Mucosa of gallbladder (tissue), 1 donor: ENCODE measurements around the gene COL11A2. TPM values are rescaled to one million over a fixed set of nuclear protein-coding genes. Genes with fewer than 3 reads are reported as not detected.
"Not testable (repeated sequence)": the region's sequence is repeated elsewhere in the genome, so short reads cannot be mapped to it uniquely, and the experiment has no call there.

Experiments used
- DNase-seq: peaks from one replicate; pipeline ENCODE4 v3.0.0-alpha.2; 2020; ENCODE audit warnings: low spot score
- total RNA-seq: library from RNA; stranded (reverse); gene quantifications from one replicate; pipeline ENCODE4 v1.2.1, GENCODE V29; 2021
- donor health status: DM: no; HTN: no; CAD: no.

The COL11A2 gene
- total RNA-seq, 1 donor from 2014 or later: 0.66 TPM

DNA sequence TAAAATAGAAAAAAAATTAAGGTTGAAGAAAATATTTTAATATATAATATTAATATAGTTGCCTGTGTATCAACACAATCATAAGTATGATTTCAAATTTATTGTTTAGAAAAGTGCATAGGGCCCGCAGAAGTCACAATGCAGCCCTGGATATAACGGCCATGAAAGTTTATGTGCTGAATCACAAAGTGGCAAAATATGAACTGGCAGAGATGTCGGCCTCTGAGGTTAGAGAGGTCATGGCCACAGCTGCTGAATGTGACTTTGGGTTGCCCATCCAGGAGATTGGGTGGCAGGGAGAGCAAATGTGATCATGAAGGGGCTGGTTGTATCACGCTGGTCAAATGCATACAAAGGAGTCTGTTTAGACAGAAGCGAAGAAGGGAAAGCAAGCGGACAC lies 35.7 kb downstream of the COL11A2 start:
- no peak for DNase-seq

DNA sequence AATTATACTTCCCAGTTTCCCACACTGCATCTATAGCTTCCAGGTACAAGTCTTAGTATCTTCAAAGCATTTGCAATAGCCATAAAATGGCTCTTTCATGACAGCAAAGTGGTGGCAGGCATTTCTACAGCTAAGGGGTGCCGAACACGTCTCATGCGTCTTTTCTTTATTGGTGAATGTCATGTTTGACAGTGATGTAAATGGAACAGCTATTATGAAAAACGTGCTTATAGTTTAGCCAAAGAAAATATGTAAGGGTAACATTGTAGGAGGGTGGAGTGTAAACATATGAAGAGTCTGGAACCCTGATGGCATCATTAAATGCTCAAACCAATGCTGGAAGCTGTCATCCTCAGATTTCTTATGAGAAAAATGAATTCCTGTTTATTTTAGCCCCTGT lies 37.9 kb downstream of the COL11A2 start:
- no peak for DNase-seq

DNA sequence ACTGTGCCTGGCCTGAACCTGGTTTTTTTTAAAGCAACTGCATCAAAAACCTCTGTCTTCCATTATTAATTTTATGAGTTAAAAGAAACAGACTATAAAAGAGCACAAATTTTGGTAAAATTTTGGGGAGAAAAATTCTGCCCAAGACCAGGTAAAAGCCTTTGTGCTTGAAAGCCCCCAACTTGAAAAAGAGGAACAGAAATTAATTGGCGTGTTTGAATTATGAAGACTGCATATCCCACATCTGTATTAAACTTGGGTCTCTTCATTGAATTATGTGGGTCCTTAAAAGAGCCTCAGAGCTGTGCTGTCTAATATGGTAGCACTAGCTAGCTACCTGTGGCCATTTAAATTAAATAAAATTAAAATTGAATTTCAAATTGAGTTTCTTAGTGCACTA lies 41.2 kb downstream of the COL11A2 start:
- DNase-seq: no peak

DNA sequence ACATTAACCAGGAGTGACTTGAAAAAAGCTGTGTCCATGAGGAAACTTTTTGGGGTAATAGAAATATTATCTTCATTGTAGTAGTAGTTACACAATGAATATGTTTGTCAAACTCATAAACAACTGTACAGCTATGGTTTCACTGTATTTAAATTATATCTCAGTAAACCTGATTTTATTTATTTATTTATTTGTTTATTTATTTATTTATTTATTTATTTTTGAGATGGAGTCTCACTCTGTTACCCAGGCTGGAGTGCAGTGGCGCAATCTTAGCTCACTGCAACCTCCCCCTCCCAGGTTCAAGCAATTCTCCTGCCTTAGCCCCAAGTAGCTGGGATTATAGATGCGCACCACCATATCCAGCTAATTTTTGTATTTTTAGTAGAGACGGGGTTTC lies 41.7 kb downstream of the COL11A2 start:
- DNase-seq: not testable (repeated sequence)

DNA sequence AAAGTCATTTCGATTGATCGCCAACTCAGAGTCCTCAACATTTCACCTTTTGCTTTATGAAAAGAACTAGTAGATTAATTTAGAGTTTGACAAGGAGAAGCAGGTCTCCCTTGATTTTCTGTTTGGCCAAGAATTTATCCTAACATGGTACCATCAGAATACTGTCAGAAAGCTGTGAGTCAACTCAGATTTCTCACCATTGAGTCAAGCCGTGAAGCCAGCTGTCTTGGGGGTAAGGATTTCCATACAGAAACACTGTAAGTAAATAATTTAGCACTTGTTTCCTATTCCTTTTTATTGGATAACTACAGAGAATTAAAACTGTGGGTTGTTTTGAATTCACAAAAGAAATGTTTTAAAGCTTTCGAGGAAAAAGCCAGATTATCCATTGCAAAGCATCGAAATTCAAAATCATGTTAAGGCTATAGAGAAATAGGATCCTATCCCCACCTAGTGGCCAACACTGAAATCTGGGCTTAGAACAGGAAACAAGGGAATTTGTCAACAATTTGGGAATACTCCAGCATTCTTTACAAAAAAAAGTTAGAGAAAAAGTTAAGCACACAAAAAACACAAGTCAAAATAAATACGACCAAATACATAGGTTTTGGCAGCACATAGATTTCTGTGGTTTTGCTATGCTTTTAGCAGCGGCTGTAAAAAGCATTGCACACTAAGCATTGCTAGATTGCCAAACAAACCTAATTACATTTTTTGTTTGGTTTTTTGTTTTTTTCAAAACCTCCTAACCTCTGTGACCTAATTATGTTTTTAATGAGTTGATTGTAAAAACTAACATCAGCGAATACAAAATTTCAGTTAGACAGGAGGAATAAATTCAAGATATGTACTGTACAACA lies 44.2 kb downstream of the COL11A2 start:
- DNase-seq: no peak

DNA sequence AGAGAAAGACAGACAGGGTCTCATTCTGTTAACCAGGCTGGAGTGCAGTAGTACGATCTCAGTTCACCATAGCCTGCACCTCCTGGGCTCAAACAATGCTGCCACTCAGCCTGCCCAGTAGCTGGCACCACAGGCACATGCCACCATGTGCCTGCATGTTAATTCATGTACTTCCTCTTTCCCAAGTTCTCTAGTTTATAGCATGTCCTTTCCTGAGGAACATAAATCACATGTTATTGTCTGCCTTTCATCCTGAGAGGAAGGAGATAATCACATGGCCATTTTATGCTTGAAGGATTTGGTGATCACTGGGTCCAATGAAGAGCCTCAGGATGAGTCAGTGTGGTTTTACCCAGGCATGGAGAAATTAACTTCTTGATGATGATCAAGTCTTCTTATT lies 47.9 kb downstream of the COL11A2 start:
- no peak for DNase-seq

DNA sequence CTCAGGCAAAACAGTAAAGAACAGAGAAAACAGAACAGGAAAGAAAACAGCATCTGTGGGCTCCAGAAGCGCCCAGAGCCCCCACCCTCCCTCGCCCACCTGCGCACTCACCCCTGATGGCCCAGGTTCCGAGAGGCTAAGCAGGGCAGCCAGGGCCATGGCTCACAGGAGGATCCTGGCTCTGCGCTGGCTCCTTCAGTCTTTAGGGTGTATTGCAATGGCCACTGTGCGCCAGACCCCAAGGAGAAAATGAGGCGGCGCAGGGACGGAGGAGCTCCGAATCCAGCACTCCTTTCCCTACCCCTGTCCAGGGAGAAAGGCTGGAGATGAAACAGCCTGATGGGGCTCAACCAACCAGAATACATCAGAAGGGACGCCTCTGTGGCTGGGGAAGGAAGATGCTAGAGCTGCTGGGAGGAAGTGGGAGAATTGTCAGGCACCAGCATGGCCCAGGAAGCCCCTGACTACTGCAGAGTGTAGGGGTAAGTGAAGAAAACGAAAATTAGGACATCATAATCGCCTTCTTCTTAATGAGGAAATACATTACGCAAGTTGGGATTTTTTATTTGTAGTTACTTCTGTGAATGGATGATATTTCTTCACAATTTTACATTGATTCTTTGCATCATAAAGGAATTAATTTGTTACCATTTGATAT lies 49.0 kb downstream of the COL11A2 start:
- no peak for DNase-seq

DNA sequence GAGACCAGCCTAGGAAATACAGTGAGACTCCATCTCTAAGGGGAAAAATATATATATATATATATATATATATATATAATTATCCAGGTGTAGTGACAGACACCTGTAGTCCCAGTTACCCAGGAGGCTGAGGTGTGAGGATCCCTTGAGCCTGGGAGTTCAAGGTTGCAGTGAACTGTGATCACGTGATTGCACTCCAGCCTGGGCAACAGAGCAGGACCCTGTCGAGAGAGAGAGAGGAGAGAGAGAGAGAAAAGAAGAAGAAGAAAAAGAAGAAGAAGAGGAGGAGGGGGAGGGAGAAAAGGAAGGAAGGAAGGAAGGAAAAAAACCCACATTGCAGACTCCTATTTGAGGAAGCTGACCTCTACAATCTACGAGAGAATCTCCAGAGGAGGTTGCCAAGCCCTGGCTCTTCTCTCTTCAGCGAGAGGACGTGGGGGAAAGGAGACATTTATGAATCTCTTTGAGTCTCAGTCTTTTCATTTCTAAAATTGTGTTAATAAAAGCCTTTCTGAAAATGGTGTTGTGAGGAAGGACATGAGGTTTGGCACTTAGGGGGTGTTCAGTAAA lies 49.7 kb downstream of the COL11A2 start:
- no peak for DNase-seq

DNA sequence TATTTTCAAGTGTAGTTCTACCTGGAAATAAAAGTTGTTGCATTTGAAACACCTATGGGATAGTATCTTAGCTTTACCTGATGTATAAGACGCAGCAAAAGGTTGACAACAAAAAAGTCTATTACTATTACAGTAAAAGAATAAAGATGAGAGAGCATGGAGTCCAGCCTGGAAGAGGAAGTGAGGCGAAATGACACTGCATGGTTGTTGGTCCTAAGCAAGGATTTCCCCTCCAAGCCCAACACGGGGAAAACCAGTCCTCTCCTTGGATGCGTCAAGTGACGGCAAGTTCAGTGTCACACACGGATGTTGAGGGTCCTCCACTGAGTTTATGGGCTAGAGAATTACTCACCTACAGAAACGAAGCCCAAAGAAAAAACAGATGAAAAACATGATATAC lies 51.7 kb downstream of the COL11A2 start:
- no peak for DNase-seq

DNA sequence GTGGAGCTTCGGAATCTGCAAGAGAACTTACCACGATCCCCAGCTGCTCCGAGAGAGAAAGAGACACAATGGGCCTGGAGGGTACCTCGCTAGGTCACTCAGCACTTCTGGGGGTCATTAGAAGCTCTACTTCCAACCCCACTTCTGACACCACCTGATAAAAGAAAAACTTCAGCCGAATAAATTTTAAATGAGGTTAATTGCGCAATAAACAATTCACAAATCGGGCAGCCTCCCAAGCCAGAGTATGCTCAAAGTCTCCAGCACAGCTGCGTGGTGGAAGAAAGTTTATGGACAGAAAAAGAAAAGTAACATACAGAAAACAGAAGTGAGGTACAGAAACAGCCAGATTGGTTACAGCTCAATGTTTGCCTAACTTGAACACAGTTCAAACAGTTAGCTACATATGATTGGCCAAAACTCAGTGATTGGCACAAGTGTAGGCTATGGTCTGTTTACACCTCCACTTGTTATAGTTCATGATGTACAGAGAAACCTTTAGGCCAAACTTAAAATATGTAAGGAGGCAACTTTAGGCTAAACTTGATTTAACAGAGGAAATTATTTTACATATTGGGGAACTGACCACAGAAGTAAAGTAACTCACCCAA lies 52.6 kb downstream of the COL11A2 start:
- no peak for DNase-seq

DNA sequence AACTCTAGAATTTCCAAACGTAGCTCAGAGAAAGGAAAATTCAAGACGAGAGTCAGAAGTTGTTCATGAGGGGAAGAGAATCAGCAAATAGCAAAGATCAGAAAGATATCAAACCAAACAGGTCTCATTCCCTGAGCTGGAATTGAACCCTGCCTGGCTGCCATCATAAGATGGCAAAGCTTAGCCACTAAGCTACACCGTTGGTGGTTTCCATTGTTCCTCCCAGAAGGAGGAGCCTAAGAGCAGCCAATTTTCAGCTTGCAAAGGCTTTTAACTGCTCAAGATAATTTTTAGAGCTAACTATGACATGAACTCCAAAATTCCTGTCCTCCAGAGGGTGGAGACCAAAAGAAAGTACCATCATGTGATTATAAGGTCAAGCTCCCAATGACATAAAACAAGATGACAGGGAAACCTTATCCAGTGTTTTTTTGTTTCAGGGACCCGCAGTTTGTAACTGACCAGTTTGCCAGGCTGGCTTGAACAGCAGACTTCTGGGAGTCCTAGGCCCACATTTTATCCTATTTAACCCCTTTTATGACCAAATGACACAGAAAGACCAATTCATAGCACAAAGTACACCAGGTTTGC lies 55.9 kb downstream of the COL11A2 start:
- no peak for DNase-seq

DNA sequence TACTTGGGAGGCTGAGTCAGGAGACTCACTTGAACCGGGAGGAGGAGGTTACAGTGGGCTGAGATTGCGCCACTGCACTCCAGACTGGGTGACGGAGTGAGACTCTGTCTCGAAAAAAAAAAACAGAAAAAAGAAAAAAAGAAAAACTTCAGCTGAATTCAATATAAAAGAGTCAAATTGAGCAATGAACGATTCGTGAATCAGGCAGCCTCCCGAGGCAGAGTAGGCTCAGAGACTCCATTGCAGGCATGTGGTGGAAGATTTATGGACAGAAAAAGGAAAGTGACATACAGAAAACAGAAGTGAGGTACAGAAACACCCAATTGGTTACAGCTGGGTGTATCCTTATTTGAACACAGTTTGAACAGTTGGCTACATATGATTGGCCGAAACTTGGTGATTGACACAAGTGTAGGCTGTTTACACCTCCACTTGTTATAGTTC lies 60.2 kb downstream of the COL11A2 start:
- no peak for DNase-seq

DNA sequence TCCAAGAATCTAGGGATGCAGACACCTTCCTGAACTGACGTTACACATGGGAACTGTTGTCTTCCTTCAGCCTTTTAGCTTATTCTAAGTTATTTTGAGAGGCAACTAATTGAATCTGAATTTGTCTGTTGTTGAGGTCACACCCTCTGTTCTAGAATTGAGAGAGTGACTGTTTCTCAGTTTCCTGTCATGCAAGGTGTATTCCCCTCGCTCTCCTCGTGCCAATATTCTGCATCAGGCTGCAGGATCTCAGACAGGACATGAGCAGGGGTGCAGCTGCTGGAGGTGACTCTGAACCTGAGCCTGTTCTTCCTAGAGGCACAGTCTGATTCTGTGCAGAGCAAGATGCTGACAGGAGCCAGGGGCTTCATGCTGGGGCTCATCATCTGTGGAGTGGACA lies 63.9 kb downstream of the COL11A2 start:
- DNase-seq: no peak

DNA sequence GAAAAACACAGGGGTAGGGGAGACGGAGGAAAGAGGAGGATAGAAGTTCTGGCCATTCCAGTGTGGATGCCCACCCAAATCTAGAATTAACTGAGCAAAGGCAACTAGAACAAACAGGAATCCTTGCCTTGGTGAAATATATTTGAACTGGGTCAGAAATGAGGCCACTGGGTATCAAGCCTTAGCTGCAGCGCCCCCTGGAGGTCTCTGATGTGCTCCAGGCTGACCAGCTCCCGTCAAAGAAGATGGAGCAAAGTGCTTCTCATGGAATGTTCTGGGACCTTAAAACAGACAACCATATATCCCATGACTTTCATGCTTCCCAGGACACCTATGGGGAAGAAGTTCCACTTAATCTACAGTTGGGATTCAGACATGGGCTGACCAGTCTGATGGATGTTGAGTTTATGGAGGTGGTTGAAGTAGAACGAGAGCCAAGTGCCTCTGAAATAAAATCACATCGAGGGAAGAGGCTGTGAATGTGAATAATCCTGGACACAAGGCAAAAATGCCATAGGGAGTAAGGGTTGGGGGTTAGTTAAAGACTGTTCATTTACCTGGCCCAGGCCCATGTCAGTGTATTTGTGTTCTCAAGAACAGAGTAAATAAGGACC lies 66.1 kb downstream of the COL11A2 start:
- DNase-seq: peak; percentile 68

DNA sequence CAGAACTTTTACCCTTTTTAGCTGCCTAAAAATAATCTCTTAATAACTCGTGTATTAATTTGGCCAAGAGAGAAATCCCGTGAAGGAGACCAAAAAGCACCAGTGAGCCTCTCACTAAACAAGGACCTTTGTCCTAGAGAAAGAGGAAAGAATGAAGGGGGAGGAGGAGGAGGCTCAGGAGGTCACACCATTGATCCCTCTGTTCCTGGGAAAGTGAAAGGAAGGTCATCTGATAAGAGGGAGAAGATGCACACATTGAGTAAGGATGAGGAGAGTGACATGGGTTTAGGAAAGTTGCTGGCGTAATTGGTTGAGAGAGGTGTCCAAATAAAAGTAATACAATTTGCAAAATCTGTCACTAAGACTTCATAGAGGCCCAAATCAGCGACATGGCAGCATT lies 67.3 kb downstream of the COL11A2 start:
- no peak for DNase-seq

DNA sequence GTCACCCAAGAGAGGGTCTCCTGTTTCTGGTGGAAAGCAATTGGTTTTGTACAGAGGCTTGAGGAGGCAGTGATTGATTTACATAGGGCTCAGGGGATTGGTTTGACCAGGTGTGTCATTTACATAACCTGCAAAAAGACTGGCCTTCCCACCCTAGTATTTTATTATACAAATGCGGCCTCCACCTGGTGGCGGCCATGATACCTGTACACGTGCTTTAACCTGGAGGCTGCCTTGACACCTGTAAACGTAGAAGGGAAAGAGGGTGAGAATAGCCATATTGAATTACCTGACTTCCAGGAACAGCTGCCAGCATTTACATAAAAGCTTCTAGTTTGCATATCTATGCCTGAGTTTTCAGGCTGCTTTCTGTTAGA lies 67.8 kb downstream of the COL11A2 start:
- DNase-seq: no peak

DNA sequence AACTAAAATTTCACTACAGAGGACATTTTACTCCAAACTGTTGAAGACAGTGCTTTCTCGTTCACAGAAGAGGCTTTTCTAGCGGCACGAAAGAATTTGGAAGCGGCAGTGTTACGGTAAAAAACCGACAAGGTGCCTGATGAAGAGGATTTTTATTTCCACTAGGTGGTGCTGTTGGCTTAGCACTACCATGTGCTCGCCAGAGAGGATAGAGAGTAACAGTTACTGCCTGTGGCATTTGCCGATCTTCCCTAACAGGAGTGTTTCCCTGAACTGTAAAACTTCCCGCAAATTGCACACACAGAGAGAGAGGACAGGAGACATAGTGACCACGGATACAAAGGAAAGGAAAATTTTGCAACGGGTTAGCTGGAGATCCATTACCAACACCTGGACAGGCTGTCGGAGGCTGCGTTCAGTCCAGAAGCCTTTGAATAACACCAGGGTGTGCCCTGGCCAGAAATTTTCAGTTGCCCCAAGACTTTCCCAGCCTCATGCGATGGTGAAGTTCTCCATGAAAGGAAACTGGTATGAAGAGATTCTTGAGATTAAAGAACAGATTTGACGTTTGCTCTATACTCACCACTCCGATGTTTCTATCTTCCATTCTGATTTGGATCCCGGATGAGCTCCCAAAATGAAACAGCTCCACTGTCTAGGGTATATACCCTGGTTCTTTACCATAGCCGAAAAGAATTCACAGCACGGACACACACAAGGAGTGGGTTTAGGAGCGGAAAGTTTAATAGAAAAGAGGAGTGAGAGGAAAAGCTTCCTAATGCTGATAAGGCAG lies 68.3 kb downstream of the COL11A2 start:
- DNase-seq: no peak

DNA sequence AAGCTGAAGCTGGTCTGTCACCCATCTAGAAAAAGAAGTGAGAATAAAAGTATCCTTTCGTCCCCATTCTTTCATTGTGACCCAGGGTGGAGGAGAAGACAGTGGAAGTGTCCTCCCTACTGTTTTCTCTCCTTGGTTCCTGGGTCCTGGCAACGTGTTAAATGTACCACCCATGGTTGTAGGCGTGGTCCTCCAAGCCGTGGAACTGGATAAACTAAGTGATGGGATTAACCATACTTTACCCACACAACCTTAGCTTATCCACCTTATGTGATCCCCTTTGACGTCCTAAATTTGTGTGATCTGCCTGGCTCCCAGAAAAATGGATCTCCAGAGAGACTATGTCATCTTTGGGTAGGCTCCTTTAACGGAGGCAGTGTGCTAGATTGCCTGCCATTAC lies 69.1 kb downstream of the COL11A2 start:
- no peak for DNase-seq

DNA sequence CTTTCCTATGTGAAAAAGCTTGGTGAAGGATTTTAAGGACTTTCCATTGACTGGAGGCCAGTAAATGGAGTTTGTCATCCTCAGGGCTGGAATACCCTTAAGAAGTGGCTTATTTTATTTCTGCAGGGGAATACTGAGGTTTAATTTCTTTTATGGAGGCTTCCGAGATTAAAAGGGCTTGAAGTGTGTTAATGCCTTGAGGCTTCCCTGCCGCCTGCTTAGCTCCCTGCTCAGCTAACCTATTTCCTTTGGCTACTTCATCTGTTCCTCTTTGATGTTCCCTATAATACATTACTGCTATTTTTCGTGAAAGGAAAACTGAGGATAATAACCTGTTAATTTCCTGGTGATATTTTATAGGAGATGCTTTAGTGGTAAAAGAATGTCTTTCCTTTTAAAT lies 72.3 kb downstream of the COL11A2 start:
- no peak for DNase-seq

DNA sequence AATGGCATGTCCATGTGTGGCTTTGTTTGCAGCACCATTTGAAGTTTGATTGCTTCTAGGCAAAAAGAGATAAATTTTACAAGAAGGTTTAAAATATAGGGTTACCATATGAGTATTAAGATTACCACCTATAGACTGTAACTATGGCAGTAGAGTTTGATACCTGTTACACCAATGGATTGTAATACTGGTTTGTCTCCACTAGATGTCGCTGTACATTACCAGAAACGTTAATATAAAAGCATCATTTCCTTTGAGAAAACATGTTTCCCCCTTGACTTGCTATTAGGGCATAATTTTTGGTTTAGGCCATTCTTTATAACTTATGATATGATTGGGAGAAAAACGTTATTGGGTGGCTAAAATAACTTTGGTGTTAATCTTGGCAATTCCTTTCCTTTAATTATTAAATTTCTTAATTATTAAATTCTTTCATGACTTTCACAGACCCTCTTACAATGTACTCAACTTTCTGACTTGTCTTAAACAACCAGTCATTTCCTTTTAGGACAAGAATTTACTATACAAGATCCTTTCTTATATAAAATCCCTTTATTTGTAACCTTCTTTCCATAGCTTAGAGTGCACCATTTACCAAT lies 73.6 kb downstream of the COL11A2 start:
- no peak for DNase-seq
